GM12875 (cell line): ENCODE measurements around the gene ZBTB8B.
"Not testable (repeated sequence)": the region's sequence is repeated elsewhere in the genome, so short reads cannot be mapped to it uniquely, and the experiment has no call there.

ENCODE experiments used
- H3K4me3 ChIP-seq: one replicate; pipeline ENCODE4 v1.5.1; 2011; ENCODE audit warnings: low read depth, low read length, control low read depth
- TF ChIP-seq, protein P1 (sequence below): IDR thresholded peaks from 2 replicates; pipeline ENCODE4 v1.5.1; 2011; ENCODE audit warnings: low read depth, mild to moderate bottlenecking, control low read depth, inconsistent platforms, low read length, moderate library complexity, borderline replicate concordance; ENCODE audit not compliant: insufficient read depth

The ZBTB8B gene

GRCh38 chr1:32447469-32448185 is 17.2 kb upstream of the ZBTB8B start:
- TF ChIP-seq, protein P1, sequence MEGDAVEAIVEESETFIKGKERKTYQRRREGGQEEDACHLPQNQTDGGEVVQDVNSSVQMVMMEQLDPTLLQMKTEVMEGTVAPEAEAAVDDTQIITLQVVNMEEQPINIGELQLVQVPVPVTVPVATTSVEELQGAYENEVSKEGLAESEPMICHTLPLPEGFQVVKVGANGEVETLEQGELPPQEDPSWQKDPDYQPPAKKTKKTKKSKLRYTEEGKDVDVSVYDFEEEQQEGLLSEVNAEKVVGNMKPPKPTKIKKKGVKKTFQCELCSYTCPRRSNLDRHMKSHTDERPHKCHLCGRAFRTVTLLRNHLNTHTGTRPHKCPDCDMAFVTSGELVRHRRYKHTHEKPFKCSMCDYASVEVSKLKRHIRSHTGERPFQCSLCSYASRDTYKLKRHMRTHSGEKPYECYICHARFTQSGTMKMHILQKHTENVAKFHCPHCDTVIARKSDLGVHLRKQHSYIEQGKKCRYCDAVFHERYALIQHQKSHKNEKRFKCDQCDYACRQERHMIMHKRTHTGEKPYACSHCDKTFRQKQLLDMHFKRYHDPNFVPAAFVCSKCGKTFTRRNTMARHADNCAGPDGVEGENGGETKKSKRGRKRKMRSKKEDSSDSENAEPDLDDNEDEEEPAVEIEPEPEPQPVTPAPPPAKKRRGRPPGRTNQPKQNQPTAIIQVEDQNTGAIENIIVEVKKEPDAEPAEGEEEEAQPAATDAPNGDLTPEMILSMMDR, result no peak
- no peak overlapping the region for H3K4me3 ChIP-seq

DNA sequence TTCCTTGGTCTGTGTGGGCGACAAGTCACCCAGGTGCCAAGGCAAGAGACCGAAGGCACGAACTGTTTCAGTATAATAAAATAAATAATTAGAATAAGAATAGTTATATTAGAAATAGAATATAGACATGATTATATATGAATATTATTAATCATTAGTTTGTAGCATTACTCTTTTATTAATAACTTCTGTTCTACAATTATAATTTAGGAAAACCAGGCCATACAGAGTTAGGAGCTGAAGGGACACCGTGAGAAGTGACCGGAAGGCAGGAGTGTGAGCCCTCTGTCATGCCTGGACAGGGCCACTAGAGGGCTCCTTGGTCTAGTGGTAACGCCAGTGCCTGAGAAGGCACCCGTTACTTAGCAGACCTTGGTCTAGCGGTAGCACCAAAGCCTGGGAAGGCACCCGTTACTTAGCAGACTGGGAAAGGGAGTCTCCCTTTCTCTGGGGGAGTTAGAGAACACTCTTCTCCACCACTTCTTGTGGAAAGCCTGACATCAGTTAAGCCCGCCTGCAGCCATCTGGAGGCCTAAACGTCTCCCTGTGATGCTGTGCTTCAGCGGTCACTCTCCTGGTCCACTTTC is 16.6 kb upstream of the ZBTB8B start:
- TF ChIP-seq, protein P1, result peak; percentile 85
- H3K4me3 ChIP-seq, result not testable (repeated sequence)

DNA sequence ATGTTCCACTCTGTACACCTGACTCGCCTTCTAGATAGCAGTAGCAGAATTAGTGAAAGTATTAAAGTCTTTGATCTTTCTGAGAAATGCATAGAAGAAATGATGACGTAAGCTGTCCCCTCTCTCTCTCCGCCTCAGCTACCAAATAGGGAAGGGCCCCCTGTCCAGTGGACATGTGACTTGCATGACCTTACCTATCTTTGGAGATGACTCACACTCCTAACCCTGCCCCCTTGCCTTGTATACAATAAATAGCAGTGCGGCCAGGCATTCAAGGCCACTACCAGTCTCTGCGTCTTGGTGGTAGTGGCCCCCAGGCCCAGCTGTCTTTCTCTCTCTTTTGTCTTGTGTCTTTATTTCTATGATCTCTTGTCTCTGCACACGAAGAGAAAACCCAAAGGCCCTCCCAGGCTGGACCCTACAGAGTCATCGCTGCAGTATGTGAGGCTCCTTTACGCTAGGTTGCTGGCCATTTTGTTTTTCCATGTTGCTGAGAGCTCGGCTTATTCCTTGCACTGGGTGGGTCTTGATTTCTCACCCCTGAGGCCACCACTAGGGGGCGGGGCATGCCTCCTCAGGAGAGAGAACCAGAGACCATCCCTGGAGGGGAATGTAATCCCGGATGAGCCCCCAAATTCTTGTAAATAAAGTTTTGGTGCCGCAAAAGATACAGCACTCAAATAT is 16.0 kb upstream of the ZBTB8B start:
- TF ChIP-seq, protein P1, result no peak
- no peak overlapping the region for H3K4me3 ChIP-seq

GRCh38 chr1:32449457-32449831 is 15.4 kb upstream of the ZBTB8B start:
- H3K4me3 ChIP-seq, result not testable (repeated sequence)

GRCh38 chr1:32454726-32455125 is 10.1 kb upstream of the ZBTB8B start:
- TF ChIP-seq, protein P1, result no peak
- no peak overlapping the region for H3K4me3 ChIP-seq

DNA sequence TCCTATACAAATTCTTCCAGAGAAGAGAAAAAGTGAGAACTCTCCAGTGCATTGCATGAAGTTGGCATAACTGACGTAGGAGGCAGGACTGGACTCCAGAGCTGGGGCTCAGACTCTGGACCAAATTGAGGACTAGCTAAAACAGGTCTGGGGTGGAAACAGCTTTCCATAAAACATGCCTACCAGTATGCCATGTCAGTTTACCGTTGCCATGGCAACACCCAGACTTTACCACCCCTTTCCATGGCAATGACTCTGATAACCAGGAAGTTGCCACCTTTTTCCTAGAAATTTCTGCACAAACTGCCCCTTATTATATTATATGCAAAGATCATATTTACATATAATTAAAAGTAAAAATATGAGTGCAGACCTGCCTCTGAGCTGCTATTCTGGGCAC is 8.9 kb upstream of the ZBTB8B start:
- TF ChIP-seq, protein P1, result no peak
- H3K4me3 ChIP-seq, result no peak overlapping the region

GRCh38 chr1:32458798-32459197 is 6.1 kb upstream of the ZBTB8B start:
- H3K4me3 ChIP-seq, result not testable (repeated sequence)

DNA sequence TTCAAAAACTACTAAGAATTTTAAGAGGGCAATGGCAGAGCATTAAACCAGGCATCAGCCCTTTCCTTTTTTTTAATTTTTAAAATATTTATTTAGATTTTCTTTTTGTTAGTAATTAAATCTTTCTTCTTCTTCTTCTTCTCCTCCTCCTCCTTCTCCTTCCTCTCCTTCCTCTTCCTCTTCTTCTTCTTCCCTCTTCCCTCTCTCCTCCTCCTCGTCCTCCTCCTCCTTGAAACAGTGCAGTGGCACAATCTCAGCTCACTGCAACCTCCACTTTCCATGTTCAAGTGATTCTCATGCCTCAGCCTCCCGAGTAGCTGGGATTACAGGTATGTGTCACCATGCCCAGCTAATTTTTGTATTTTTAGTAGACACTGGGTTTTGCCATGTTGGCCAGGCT is 1.9 kb upstream of the ZBTB8B start:
- H3K4me3 ChIP-seq, result not testable (repeated sequence)
